Activated CD4-positive, alpha-beta T cell treated with anti-CD3 and anti-CD28 coated beads for 24 hours (primary cell): ENCODE measurements around the gene B3GNT4.
"Not testable (repeated sequence)": the region's sequence is repeated elsewhere in the genome, so short reads cannot be mapped to it uniquely, and the experiment has no call there.

Source experiments
- DNase-seq, 2 donors: peaks; one replicate each; pipeline ENCODE4 v3.0.0-alpha.2; 2020; ENCODE audit warnings: low read depth in 2 of 2

The B3GNT4 gene

DNA sequence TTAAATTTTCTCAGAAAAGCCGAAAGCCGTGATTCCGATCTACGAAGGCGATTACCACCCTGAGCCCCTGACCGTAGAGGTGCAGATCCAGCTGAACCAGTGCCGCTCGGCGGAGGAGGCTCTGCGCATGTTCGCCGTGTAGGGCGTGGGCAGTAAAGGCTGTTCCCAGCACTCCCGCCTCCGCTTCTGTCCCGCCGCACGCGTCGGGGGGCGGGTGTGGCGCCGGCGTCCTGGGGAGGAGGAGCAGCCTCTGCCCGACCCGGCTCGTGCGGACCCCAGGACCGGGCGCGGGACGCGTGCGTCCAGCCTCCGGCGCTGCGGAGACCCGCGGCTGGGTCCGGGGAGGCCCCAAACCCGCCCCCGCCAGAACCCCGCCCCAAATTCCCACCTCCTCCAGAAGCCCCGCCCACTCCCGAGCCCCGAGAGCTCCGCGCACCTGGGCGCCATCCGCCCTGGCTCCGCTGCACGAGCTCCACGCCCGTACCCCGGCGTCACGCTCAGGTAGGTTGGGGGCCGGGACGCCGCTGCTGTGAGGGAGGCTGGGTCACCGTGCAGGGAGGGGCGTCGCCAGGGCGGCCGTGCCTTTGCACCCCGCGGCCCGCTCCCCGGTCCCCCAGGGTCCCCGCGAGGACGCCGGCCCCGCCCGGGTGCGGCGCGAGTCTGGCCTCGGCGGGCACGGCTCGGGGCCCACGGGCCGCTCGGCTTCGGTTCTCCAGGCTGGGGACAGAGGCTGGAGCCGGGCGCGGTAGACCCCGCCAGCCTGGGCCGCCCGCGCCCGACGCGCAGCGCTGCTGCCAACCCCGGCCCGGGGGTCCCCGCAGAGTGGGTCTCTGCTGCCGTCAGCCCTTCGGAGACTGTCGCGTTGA is at the start of gene B3GNT4:
Gene B3GNT4, plus strand, starts transcription at position 409 of the 866 bp plus-strand sequence. CDS start 910 bp downstream, outside the sequence.
- DNase-seq, result peak; percentile 43 to 64

DNA sequence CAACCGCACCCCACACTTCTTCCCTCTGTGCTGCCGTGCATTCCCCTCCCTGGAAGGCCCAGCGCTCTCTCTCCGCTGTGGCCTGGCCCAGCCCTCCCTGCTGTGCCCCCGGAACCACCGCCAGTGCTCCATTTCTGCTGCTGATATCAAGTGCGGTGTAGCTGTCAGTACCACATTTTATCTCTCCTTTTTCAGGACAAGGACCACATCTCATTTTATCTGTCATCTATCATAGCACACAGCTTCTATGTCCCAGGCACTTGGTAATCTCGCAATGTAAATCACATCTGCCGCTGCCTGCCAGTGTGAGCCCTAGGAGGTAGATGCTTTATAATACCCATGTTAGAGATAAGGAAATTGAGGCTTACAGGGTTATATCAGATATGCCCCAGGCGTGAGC is 47.8 kb upstream of the B3GNT4 start:
- no peak for DNase-seq

DNA sequence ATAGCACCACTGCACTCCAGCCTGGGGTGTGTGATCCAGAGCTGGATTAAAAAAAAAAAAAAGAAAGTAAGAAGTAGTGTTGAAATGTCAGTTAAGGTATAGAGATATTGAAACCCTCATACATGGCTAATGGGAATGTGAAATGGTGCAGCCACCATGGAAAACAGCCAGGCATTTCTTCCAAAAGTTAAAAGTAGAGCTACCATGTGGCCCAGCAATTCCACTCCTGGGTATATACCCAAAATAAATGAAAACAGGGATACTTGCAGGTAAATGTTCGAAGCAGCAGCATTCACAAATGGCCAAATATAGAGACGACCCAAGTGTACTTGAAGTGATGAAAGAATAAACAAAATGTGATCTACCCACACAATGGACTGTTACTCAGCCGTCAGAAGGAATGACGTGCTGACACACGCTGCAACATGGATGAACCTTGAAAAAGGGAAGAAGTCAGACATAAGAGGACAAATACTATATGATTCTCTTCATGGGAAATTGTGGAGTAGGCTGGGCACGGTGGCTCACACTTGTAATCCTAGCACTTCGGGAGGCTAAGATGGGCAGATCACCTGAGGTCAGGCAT is 44.7 kb upstream of the B3GNT4 start:
- no peak for DNase-seq

- DNase-seq, result no peak
These were observed 43.6 kb upstream of the B3GNT4 start for GRCh38 chr12:122159882-122160281.

GRCh38 chr12:122160761-122161160 is 42.7 kb upstream of the B3GNT4 start:
- no peak for DNase-seq

GRCh38 chr12:122161682-122162081 is 41.8 kb upstream of the B3GNT4 start:
- DNase-seq, result no peak

GRCh38 chr12:122162976-122163375 is 40.5 kb upstream of the B3GNT4 start:
- DNase-seq, result no peak

GRCh38 chr12:122166422-122167349 is 36.8 kb upstream of the B3GNT4 start:
- DNase-seq, result peak; percentile 10 to 38

DNA sequence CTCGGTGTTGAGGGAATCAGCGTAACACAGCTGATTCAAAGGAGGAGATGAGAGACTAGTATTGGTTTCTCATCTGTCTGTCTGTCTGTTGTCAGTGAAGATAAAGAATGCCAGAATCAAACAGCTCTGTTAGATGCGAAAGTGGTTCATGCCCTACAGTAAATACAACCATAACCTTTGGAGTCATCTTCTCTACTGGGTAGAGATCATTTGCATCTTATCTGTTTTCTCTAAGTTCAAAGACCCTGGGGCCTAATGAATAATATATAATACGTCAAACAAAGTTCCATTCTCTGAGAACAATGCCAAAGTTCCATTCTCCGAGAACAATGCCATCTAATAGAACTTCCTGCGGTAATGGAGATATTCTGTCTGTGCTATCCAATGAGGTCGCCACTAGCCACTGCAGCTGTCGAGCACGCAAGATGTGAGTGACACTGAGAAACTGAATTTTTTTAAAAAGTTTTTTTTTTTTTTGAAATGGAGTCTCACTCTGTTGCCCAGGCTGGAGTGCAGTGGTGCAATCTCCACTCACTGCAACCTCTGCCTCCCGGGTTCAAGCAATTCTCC is 36.1 kb upstream of the B3GNT4 start:
- DNase-seq, result no peak

DNA sequence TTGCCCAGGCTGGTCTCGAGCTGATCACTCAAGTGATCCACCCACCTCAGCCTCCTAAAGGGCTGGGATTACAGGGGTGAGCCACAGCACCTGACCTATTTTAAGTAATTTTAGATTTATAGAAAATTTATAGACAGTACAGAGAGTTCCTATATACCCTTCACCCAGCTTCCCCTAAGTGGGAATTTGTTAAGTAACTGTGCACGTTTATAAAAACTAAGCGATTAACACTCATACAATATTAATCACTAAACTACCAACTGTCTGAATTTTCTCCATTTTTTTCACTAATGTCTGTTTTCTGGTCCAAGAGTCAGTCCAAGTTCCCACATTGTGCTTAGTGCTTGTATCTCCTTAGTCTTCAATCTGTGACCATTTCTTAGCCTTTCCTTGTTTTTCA is 35.0 kb upstream of the B3GNT4 start:
- DNase-seq, result no peak

DNA sequence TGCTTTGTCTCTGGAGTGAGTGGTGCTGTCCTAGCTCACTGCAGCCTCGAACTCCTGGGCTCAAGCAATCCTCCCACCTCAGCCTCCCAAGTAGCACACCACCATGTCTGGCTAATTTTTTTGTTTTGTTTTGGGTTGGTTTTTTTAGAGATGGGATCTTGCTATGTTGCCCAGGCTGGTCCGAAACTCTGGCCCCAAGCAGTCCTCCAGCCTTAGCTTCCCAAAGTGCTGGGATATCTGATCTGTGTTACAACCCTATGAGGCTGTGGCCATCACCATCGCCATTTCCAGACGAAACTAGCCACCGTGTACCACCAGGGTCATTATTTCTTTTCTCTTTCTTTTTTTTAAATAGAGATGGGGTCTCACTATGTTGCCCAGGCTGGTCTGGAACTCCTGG is 32.1 kb upstream of the B3GNT4 start:
- no peak for DNase-seq

- DNase-seq, result no peak
These were observed 31.1 kb upstream of the B3GNT4 start for GRCh38 chr12:122172262-122172939.

- DNase-seq, result no peak
These were observed 29.2 kb upstream of the B3GNT4 start, which contains the start of gene IL31 for GRCh38 chr12:122174155-122174845. TSS of gene IL31 (minus strand) at chr12:122174221. CDS start at chr12:122174172, 49 bp downstream.

DNA sequence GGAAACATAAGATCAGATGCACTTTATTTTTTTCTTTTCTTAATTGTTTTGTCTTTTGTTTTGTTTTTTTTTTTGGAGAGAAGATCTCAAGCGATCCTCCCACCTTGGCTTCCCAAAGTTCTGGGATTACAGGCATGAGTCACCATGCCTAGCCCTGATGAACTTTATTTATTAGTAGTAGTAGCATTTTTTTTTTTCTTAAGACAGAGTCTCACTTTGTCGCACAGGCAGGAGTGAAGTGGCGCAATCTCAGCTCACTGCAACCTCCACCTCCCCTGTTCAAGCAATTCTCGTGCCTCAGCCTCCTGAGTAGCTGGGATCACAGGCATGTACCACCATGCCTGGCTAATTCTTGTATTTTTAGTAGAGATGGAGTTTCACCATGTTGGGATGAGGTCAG is 27.0 kb upstream of the B3GNT4 start:
- not testable (repeated sequence) for DNase-seq

GRCh38 chr12:122182887-122183587 is 20.5 kb upstream of the B3GNT4 start, which contains the start of gene LRRC43:
TSS of gene LRRC43 (plus strand) at chr12:122183123. CDS start at chr12:122183145, 22 bp downstream.
- no peak for DNase-seq

GRCh38 chr12:122183588-122183940 is 19.9 kb upstream of the B3GNT4 start:
- no peak for DNase-seq

GRCh38 chr12:122184517-122184916 is 19.0 kb upstream of the B3GNT4 start:
- no peak for DNase-seq

- no peak for DNase-seq
These were observed 18.4 kb upstream of the B3GNT4 start for GRCh38 chr12:122185079-122185478.

- DNase-seq, result no peak
These were observed 17.9 kb upstream of the B3GNT4 start for GRCh38 chr12:122185494-122186082.
